GM19438 (cell line): ENCODE measurements around the gene OCRL.

Experiments
- ATAC-seq: cut with Tn5 transposase; IDR thresholded peaks from one replicate; pipeline ENCODE4 v1.9.1; 2021; ENCODE audit warnings: low read depth; ENCODE audit not compliant: unreplicated experiment

OCRL gene

GRCh38 chrX:129629837-129630236, 89.8 kb downstream of the OCRL start:
- ATAC-seq: no peak

DNA sequence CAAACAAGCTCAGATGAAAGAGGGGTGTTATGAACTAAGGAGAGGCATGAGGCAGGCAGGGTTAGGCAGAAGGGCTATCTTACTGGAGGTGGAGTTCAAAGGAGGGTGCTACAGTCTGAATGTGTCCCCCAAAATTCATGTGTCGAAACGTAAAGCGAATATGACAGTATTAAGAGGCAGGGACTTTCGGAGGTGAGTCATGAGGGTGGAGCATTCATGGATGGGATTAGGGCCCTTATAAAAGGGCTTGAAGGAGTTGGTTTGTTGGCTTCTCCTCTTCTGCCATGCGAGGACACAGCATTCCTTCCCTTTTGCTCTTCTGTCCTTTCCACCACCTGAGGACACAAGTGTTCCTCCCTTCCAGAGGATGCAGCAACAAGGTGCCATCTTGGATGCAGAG, 91.8 kb downstream of the OCRL start:
- ATAC-seq: no peak

GRCh38 chrX:129632443-129632842, 92.4 kb downstream of the OCRL start:
- ATAC-seq: no peak

- no peak for ATAC-seq
Measured at GRCh38 chrX:129634541-129634940, 94.5 kb downstream of the OCRL start.

- no peak for ATAC-seq
Measured at GRCh38 chrX:129636175-129636681, 96.2 kb downstream of the OCRL start.

DNA sequence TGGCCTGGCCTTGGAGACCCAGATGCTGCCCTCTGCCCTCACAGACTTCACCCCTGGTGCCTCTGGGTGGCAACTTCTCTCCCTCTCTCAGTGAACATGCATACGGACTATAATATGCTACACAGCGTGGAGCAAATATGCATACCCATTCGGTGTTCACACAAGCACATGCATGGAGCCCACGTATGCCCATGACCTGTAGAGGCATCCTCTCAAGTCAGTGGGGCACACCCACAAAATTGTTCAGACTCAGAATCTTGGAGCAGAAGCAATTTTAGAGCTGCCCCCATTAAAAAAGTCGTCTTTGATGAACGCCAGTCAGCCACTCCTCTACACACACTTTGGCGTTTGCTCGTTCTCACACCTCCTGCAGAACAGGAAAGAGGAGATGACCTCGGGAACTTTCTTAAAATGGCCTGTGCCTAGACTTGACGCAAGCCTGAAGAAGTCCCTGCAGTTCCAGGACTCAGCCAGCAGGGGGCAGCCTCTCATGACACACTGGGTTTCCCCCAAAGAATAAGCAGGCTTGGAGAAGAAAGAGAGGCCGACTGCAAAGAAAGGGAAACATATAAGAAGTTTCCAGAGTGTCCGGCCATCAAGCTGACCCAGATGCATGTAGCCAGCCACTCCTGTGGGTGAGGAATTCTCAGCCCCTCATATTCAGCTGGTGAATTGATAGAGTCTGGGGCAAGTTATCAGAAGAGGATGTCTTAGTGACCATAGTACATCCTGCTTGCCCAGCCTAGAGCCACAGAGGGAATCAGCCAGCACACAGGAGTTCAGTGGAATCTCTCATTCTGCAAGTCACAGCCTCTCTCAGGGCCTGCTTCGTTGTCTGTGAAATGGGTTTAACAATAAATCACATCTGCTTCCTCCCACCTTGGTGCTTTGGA, 97.4 kb downstream of the OCRL start:
- peak; percentile 88 for ATAC-seq

DNA sequence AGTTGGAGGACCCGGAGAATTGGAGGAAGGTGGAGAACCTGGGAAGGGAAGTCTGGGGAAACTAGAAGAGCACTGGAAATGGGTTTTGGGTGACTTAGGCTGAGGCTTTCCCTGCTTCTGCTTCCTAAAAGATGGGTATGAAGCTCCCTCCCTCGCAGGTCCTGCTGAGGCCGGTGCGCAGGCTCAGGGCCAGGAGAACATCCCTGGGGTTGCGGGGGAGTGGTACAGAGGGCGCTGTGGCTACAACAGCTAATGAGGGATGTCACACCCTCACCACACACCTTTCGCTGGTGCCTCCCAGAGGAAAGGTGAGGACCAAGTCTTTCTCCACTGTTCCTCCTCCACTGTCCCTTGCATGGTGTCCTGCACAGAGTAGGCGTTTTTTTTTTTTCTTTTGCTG, 98.9 kb downstream of the OCRL start:
- no peak for ATAC-seq

DNA sequence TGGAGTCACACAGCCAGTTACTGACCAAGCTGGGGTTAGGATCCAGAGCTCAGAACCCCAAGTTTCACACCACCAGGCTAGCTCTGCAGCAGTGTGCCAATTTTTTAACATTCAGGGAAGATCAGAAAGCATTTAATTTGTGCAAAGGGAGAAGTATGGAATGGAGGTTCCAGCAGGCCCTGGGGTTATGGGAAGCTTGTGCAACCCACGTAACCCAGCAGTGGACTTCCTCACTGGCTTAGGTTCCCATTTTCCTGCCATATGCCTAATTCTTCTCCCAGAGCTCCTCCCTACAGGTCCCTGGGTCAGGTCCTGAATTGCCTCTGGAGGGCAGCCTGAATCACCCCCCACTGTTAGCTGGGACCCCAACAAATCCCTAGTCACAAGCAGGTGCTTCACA, 100.7 kb downstream of the OCRL start:
- ATAC-seq: no peak

DNA sequence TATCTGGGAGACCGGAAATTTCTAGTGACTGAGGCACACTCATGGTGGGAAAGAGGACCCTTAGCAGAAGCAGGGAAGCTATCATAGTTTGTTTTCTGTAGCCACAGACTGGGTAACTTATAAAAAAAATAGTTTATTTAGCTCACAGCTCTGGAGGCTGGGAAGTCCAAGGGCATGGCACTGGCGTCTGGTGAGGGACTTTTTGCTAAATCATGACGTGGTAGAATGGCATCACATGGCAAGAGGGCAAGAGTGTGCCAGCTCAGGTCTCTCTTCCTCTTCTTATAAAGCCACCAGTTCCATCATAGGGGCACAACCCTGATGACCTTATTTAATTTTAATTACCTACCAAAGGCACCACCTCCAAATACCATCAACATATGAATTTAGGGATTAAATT, 101.4 kb downstream of the OCRL start:
- ATAC-seq: no peak

DNA sequence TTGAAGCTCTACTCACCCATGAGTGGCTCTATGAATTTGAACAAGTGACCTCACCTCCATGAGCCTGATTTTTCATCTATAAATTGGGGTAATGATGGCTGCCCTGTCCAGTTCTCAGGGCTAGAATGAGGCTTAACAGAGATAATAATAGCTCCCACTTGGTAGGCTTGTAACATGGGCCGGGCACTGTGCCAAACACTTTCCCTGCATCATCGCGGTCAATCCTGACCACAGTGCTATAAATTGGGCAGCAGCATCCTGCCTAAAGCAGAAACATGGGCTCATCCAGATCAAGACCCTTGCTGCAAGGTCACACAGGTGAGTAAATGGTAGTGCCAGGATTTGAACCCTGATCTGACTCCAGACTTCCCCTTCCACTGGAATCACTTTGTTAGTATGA, 101.9 kb downstream of the OCRL start:
- no peak for ATAC-seq
